ENCODE results near the gene MRPS6.

The MRPS6 gene

GRCh38 chr21:34086887-34087306 lies 13.5 kb downstream of the MRPS6 start:
- POLR2A ChIA-PET: no interaction called here

GRCh38 chr21:34088752-34089151 lies 15.4 kb downstream of the MRPS6 start:
- peaks cover 0 to 28% (median 12%) of the 10 kb centered on the region in 4 experiments for H3K4me1 ChIP-seq (ENCODE audit: control extremely low read depth in 1 of 4, control insufficient read depth in 4 of 4, insufficient read depth in 4 of 4, low read length in 3 of 4)
- H3K27ac ChIP-seq (ENCODE audit: insufficient read depth in 1 of 2, low read depth in 1 of 2, low read length in 2 of 2, poor library complexity in 1 of 2, severe bottlenecking in 2 of 2): no peak overlapping the region
- POLR2A ChIA-PET: interaction anchor here (0.9 kb wide), 1 partner anchor 141 kb away, joined by 8 read pairs; no protein-coding TSS in a partner anchor
- DNase-seq: no peak
- peaks cover 0 to 5% (median under 1%) of the 10 kb centered on the region in 4 experiments for H3K36me3 ChIP-seq (ENCODE audit: control insufficient read depth in 4 of 4, insufficient read depth in 4 of 4, low read length in 3 of 4)
- WGBS (ENCODE audit: insufficient coverage): 92% methylated on average over 2 of the region's 3 CpGs
- no peaks in the 10 kb centered on the region for H3K9me3 ChIP-seq (ENCODE audit: control extremely low read depth in 1 of 5, control insufficient read depth in 4 of 5, insufficient read depth in 2 of 5, low read depth in 1 of 5, low read length in 4 of 5)
- CTCF ChIA-PET: no interaction called here
- H3K27me3 ChIP-seq (replicated peaks in 2 of 5; ENCODE audit: control insufficient read depth in 4 of 5, insufficient read depth in 5 of 5, low read length in 4 of 5): no peaks in the 10 kb centered on the region
- no peak overlapping the region for H3K4me3 ChIP-seq (ENCODE audit: control insufficient read depth in 1 of 7, extremely low read depth in 1 of 7, insufficient read depth in 4 of 7, low read depth in 2 of 7, low read length in 6 of 7)

More at GRCh38 chr21:34086887-34087306, 13.5 kb downstream of the MRPS6 start:
- Histone ChIP-seq H3K9me3 (ENCODE audit: control extremely low read depth in 1 of 5, control insufficient read depth in 4 of 5, insufficient read depth in 2 of 5, low read depth in 1 of 5, low read length in 4 of 5) (no peaks in the 10 kb centered on the region), H3K4me1 (ENCODE audit: control extremely low read depth in 1 of 4, control insufficient read depth in 4 of 4, insufficient read depth in 4 of 4, low read length in 3 of 4) (peaks cover 0 to 21% (median 4%) of the 10 kb centered on the region in 4 experiments), H3K27me3 (replicated peaks in 2 of 5; ENCODE audit: control insufficient read depth in 4 of 5, insufficient read depth in 5 of 5, low read length in 4 of 5) (no peaks in the 10 kb centered on the region), H3K4me3 (ENCODE audit: control insufficient read depth in 1 of 7, extremely low read depth in 1 of 7, insufficient read depth in 4 of 7, low read depth in 2 of 7, low read length in 6 of 7) (no peak overlapping the region), H3K27ac (ENCODE audit: insufficient read depth in 1 of 2, low read depth in 1 of 2, low read length in 2 of 2, poor library complexity in 1 of 2, severe bottlenecking in 2 of 2) (no peak overlapping the region), H3K36me3 (ENCODE audit: control insufficient read depth in 4 of 4, insufficient read depth in 4 of 4, low read length in 3 of 4) (peaks cover 0 to 14% (median 3%) of the 10 kb centered on the region in 4 experiments)
- 71% methylated on average over 5 of the region's 5 CpGs for WGBS (ENCODE audit: insufficient coverage)
- DNase-seq: peak in 2 of 3 donors; percentile 33 to 56
- CTCF ChIA-PET: interaction anchor here (1.0 to 1.7 kb wide), 3 partner anchors 9 to 164 kb away, joined by 3 to 4 read pairs (median 3); no protein-coding TSS in a partner anchor

DNA sequence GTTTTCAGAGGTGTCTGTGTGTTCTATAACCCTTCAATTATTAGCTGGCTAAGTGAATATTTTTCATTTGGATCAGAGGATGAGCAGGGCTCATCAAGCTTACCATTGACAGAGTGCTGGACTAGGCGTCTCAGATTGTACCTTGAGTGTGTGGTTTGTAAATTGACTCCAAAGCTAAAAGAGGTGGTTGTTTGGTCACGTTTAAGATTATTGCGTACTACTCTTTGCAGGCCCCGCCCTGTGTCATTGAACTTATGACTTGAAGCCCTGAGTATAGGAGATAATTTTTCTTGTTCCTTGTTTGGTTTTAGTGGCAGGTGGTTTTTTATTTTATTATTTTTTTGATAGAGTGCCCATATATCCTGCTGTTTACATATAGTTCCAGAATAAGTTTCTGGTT lies 17.7 kb downstream of the MRPS6 start:
- Histone ChIP-seq H3K4me3 (ENCODE audit: control insufficient read depth in 1 of 7, extremely low read depth in 1 of 7, insufficient read depth in 4 of 7, low read depth in 2 of 7, low read length in 6 of 7) (no peak overlapping the region), H3K27me3 (replicated peaks in 2 of 5; ENCODE audit: control insufficient read depth in 4 of 5, insufficient read depth in 5 of 5, low read length in 4 of 5) (no peaks in the 10 kb centered on the region), H3K36me3 (ENCODE audit: control insufficient read depth in 4 of 4, insufficient read depth in 4 of 4, low read length in 3 of 4) (peaks cover 0 to 15% (median 13%) of the 10 kb centered on the region in 4 experiments), H3K9me3 (ENCODE audit: control extremely low read depth in 1 of 5, control insufficient read depth in 4 of 5, insufficient read depth in 2 of 5, low read depth in 1 of 5, low read length in 4 of 5) (no peaks in the 10 kb centered on the region), H3K27ac (ENCODE audit: insufficient read depth in 1 of 2, low read depth in 1 of 2, low read length in 2 of 2, poor library complexity in 1 of 2, severe bottlenecking in 2 of 2) (no peak overlapping the region), H3K4me1 (ENCODE audit: control extremely low read depth in 1 of 4, control insufficient read depth in 4 of 4, insufficient read depth in 4 of 4, low read length in 3 of 4) (peaks cover 0 to 28% (median 12%) of the 10 kb centered on the region in 4 experiments)
- ChIA-PET POLR2A (no interaction called here), CTCF (interaction anchor here (0.8 to 2.5 kb wide), 7 partner anchors 9 to 272 kb away, joined by 3 to 8 read pairs (median 4); no protein-coding TSS in a partner anchor)
- WGBS (ENCODE audit: insufficient coverage): 100% methylated on average over 1 of the region's 4 CpGs
- DNase-seq: peak in 2 of 3 donors; percentile 17 to 36

- CTCF ChIA-PET: interaction anchor here (0.9 to 2.5 kb wide), 6 partner anchors 10 to 168 kb away, joined by 3 to 8 read pairs (median 4); no protein-coding TSS in a partner anchor
- peak in 2 of 3 donors; percentile 31 to 49 for DNase-seq
- H3K4me1 ChIP-seq (ENCODE audit: control extremely low read depth in 1 of 4, control insufficient read depth in 4 of 4, insufficient read depth in 4 of 4, low read length in 3 of 4): peaks cover 0 to 27% (median 12%) of the 10 kb centered on the region in 4 experiments
- no CpG with 5 or more reads among the region's 2 CpGs for WGBS (ENCODE audit: insufficient coverage)
- H3K9me3 ChIP-seq (ENCODE audit: control extremely low read depth in 1 of 5, control insufficient read depth in 4 of 5, insufficient read depth in 2 of 5, low read depth in 1 of 5, low read length in 4 of 5): no peaks in the 10 kb centered on the region
- H3K27me3 ChIP-seq (replicated peaks in 2 of 5; ENCODE audit: control insufficient read depth in 4 of 5, insufficient read depth in 5 of 5, low read length in 4 of 5): no peaks in the 10 kb centered on the region
- no peak overlapping the region for H3K27ac ChIP-seq (ENCODE audit: insufficient read depth in 1 of 2, low read depth in 1 of 2, low read length in 2 of 2, poor library complexity in 1 of 2, severe bottlenecking in 2 of 2)
- peaks cover 0 to 21% (median 18%) of the 10 kb centered on the region in 4 experiments for H3K36me3 ChIP-seq (ENCODE audit: control insufficient read depth in 4 of 4, insufficient read depth in 4 of 4, low read length in 3 of 4)
- no peak overlapping the region for H3K4me3 ChIP-seq (ENCODE audit: control insufficient read depth in 1 of 7, extremely low read depth in 1 of 7, insufficient read depth in 4 of 7, low read depth in 2 of 7, low read length in 6 of 7)
- POLR2A ChIA-PET: interaction anchor here (1.0 kb wide), 1 partner anchor 18 kb away, joined by 3 read pairs; no protein-coding TSS in a partner anchor
Measured at GRCh38 chr21:34091607-34092006, 18.2 kb downstream of the MRPS6 start.

- 0% methylated on average over 1 of the region's 6 CpGs for WGBS (ENCODE audit: insufficient coverage)
- H3K9me3 ChIP-seq (ENCODE audit: control extremely low read depth in 1 of 5, control insufficient read depth in 4 of 5, insufficient read depth in 2 of 5, low read depth in 1 of 5, low read length in 4 of 5): no peaks in the 10 kb centered on the region
- H3K4me1 ChIP-seq (ENCODE audit: control extremely low read depth in 1 of 4, control insufficient read depth in 4 of 4, insufficient read depth in 4 of 4, low read length in 3 of 4): peaks cover 0 to 24% (median 11%) of the 10 kb centered on the region in 4 experiments
- peak; percentile 24 to 78 (median 60) for DNase-seq
- no peak overlapping the region for H3K4me3 ChIP-seq (ENCODE audit: control insufficient read depth in 1 of 7, extremely low read depth in 1 of 7, insufficient read depth in 4 of 7, low read depth in 2 of 7, low read length in 6 of 7)
- no peak overlapping the region for H3K27ac ChIP-seq (ENCODE audit: insufficient read depth in 1 of 2, low read depth in 1 of 2, low read length in 2 of 2, poor library complexity in 1 of 2, severe bottlenecking in 2 of 2)
- ChIA-PET POLR2A (interaction anchor here (0.6 to 1.0 kb wide), 2 partner anchors 18 to 379 kb away, joined by 3 read pairs; no protein-coding TSS in a partner anchor), CTCF (interaction anchor here (0.7 to 2.5 kb wide), 9 partner anchors 9 to 273 kb away, joined by 3 to 7 read pairs (median 3); no protein-coding TSS in a partner anchor)
- H3K27me3 ChIP-seq (replicated peaks in 2 of 5; ENCODE audit: control insufficient read depth in 4 of 5, insufficient read depth in 5 of 5, low read length in 4 of 5): no peaks in the 10 kb centered on the region
- peaks cover 0 to 24% (median 22%) of the 10 kb centered on the region in 4 experiments for H3K36me3 ChIP-seq (ENCODE audit: control insufficient read depth in 4 of 4, insufficient read depth in 4 of 4, low read length in 3 of 4)
Measured at GRCh38 chr21:34092262-34092921, 19.0 kb downstream of the MRPS6 start.

- no CpG with 5 or more reads among the region's 3 CpGs for WGBS (ENCODE audit: insufficient coverage)
- DNase-seq: no peak
- ChIA-PET POLR2A (interaction anchor here (0.6 kb wide), 1 partner anchor 380 kb away, joined by 3 read pairs; no protein-coding TSS in a partner anchor), CTCF (interaction anchor here (0.7 to 2.5 kb wide), 9 partner anchors 8 to 272 kb away, joined by 3 to 7 read pairs (median 4); no protein-coding TSS in a partner anchor)
- Histone ChIP-seq H3K4me1 (ENCODE audit: control extremely low read depth in 1 of 4, control insufficient read depth in 4 of 4, insufficient read depth in 4 of 4, low read length in 3 of 4) (peaks cover 0 to 24% (median 11%) of the 10 kb centered on the region in 4 experiments), H3K36me3 (ENCODE audit: control insufficient read depth in 4 of 4, insufficient read depth in 4 of 4, low read length in 3 of 4) (peaks cover 0 to 24% (median 22%) of the 10 kb centered on the region in 4 experiments), H3K4me3 (ENCODE audit: control insufficient read depth in 1 of 7, extremely low read depth in 1 of 7, insufficient read depth in 4 of 7, low read depth in 2 of 7, low read length in 6 of 7) (no peak overlapping the region), H3K27ac (ENCODE audit: insufficient read depth in 1 of 2, low read depth in 1 of 2, low read length in 2 of 2, poor library complexity in 1 of 2, severe bottlenecking in 2 of 2) (no peak overlapping the region), H3K27me3 (replicated peaks in 2 of 5; ENCODE audit: control insufficient read depth in 4 of 5, insufficient read depth in 5 of 5, low read length in 4 of 5) (no peaks in the 10 kb centered on the region), H3K9me3 (ENCODE audit: control extremely low read depth in 1 of 5, control insufficient read depth in 4 of 5, insufficient read depth in 2 of 5, low read depth in 1 of 5, low read length in 4 of 5) (no peaks in the 10 kb centered on the region)
Measured at GRCh38 chr21:34093083-34093482, 19.7 kb downstream of the MRPS6 start.

Measured in common myeloid progenitor, CD34-positive (primary cell).